Stimulated activated CD8-positive, alpha-beta memory T cell treated with anti-CD3 and anti-CD28 coated beads, Interleukin-15, amount 100 ng/mL, for 24 hours (primary cell): ENCODE measurements around the gene PDZD2.
"Not testable (repeated sequence)": the region's sequence is repeated elsewhere in the genome, so short reads cannot be mapped to it uniquely, and the experiment has no call there.

Source experiments
- DNase-seq: peaks from one replicate; pipeline ENCODE4 v3.0.0-alpha.2; 2020; ENCODE audit warnings: low read depth

Gene PDZD2

GRCh38 chr5:31638748-31639418, at the start of gene PDZD2:
Gene PDZD2, plus strand, starts transcription at chr5:31639131.
- peak; percentile 40 for DNase-seq

DNA sequence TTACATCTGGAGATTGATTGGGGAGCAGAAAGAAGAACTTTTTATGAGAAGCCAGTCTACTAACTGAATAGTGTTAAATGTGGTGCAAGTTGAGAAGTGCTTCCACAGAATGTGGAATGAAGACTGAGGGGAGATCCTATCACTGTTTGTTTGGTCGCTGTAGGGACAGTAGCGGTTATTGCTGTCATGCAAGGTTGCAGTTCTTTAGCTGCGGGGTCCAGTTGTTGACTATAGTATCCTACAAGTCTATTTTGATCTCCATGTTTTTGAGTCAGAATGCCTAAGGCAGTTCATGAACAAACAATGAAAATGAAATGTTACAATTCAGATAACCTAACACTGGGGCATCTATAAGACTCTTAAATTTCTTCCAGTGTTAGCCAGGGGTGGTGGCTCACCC, 45.3 kb upstream of the PDZD2 start:
- no peak for DNase-seq

GRCh38 chr5:31596354-31596753, 42.6 kb upstream of the PDZD2 start:
- DNase-seq, result no peak

DNA sequence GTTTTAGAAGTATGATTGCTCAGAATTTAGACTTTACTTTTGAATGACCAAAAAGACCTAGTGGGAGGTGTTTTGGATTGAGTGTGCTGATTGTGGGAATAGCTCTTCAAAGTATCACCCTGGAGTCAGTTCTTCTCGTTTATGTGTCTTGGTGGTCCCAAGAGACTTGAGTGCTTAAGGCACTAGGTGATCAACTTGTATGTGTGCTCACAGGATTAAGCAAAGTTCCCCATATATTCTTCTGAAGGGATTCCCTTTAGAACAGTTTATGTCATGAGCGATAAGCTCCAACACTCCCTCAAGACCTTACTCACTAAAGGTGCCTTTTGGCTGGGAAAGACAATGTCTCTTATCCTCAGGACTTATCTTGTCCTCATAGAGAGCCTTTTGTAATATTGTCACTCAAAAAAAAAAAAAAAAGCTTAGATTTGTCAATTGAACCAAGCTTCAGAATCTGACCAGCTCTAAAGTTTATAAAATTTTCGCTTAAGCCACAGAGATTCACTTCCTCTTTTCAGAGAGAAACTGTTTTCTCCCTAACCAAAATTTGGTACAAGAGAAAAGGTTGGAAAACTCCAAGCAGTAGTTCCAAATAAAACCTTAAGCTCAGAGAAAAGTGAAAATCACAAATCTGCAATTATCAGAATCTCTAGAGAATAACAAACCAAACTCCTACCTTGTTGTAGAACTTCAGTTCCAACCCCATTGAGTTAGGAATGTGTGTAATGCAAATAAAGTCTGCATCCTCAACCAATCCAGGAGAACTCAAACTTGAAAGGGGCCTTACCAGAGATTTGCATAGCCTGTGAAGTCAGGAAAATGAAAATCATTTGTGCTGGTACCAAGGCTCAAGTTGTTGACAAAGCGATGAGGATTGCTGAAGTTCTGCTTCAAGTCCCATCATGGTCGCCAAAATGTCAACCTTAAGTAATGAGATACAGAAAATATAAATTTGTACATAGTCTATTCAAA, 40.0 kb upstream of the PDZD2 start:
- no peak for DNase-seq

DNA sequence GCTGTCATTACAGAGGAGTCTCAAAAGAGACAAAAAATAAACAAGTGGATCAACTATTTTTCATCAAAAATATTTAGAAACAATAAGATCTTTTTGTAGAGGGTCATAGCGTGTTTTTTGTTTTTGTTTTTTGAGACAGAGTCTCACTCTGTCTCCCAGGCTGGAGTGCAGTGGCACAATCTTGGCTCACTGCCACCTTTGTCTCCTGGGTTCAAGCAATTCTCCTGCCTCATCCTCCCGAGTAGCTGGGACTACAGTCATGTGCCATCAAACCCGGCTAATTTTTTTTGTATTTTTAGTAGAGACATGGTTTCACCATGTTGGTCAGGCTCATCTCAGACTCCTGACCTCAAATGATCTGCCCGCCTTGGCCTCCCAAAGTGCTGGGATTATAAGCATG, 36.6 kb upstream of the PDZD2 start:
- not testable (repeated sequence) for DNase-seq

DNA sequence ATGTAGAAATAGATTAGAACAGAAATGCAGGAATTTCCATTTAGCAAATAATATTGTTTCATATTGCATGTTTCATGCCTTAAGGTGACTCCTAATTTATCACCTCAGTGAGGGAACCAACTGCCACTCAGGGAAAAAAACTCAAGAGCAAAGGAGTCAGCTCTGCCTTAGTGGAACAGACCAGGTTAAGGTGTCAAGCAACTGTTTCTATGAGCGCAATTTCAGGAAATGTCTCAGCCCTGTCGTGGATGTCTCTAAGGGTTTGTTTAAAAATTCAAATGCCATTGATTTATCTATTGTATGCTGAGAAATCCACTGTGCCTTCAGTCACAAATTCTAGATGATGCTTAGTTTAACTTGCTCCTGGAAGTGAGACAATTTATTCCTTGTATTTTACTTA, 34.7 kb upstream of the PDZD2 start:
- DNase-seq, result no peak

- DNase-seq, result no peak
These were observed 34.3 kb upstream of the PDZD2 start for GRCh38 chr5:31604644-31605043.

DNA sequence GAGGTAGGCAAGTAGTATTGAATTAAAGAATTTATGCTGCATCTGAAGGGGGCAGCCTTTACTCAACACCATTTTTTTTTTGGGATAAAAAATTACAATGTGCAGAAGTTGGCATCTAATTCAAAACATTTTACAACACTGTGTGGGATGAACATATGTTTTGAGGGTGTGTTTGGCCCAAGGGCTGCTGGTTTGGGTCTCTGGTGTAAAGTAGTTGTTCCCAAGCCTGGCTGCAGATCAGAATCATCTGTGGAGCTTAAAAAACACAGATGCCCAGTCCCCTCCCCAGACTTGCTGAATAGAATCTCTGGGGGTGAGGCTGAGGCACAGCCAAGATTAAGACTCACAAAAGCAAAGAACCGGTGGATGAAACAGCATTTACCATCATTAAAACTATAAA, 33.0 kb upstream of the PDZD2 start:
- DNase-seq, result no peak

GRCh38 chr5:31607546-31607945, 31.4 kb upstream of the PDZD2 start:
- DNase-seq, result no peak

GRCh38 chr5:31611002-31611401, 27.9 kb upstream of the PDZD2 start:
- no peak for DNase-seq

GRCh38 chr5:31613651-31614050, 25.3 kb upstream of the PDZD2 start:
- no peak for DNase-seq

DNA sequence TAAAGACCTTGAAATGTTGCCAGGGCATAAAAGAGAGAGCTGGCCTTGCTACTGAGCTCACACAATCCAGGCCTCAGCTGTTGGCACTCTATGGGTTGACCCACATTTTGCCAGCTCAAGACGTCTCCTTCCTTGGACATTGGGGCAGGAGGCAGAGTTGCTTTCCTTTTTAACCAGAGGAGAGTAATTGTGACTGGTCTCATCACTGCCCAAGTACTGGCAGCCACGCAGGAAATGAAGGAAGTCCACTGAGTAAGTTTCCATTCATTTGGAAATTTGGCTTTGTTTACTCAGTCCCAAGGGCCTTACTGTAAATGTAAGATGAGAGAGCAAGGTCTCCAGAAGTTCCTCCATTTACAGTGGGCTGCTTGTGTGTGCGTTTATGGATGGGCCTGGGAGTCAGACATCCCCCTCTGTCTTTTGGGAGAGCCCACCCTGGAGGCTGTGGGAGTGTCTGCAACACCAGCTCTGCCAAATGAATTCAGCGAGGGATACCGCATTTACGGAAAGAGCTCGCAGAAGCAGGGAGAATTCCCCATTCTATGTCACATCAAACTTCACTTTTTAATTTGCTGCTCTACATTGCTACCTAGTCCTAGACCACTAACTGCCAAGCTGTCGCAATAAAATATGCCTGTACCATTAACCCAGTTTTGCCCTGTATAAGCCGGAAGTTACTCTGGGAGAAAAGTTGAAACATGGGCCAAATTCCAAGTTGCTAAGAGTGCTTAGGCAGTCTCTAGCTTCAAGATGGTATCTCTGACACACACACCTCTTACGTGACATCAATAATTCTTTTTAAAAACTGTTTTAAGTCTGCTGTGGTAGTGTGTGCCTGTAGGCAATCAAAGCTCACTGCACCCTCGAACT, 24.5 kb upstream of the PDZD2 start:
- DNase-seq, result no peak

DNA sequence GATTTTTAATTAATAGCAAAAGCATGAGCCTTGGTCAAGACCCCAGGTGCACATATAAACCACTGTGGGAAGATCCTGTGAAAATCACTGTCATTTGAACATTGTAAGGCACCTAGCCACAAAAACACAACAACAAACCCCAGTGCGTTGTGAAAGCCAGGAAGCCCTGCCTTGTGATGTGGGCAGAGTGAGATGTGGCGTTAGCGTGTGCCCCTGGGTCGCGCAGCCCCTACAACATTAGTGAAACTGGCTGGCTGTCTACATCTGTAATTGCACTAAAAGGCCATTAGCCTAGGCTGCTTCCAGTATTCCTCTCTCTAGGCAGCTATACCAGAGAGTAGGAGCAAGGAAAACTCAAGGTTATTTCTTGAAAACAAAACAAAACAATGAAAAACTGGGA, 21.1 kb upstream of the PDZD2 start:
- DNase-seq, result no peak

DNA sequence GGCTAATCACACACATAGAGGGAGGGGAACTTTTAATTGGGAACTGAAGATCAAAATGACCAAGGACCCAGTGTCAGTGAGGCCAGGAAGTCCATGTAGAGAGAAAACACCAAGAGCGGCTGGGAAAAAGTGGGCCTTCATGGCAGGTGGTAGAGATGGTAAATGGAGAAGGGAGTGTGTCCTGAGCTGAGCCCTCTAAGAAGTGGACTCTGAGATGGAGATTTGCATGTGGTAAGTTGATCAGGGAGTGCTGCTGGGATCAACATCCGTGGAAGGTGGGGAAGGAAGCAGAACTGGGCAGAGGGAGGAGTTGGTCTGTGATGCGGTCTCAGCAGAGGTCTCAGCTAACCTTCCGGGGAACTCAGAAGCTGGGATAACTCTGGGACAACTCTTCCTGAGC, 18.9 kb upstream of the PDZD2 start:
- DNase-seq, result no peak

DNA sequence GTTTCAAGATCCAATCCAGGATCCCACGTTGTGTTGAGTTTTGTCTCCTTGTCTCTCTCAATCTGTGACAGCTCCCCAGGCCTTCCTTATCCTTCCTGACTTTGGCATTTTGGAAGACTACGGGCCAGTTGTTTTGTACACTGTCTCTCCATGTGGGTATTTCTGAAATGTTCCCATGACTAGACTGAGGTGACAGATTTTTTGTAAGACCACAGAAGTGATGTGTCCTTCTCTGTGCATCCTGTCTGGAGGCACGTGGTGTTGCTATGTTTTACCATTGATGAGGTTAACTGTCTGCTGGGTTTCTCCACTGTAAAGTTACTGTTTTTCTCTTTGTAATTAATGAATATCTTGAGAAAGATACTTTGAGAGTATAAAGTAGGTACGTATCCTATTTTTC, 15.7 kb upstream of the PDZD2 start:
- DNase-seq, result no peak

DNA sequence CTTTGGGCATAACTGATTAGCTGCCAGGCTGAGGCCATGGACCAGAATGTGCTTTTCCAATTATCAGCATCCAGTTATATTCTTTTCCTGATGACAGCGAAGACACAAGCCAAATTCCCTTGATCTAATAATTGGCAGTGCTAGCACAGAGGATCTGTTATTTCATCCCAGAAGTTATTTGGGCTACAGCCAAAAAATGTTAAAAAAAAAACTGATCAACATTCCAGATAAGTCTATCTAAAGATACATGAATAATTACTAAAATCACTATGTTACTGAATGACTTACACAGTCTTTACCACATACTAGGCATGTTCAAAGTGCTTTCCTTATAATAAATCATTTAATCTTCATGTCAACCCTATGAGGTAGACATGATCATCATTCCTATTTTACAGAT, 13.5 kb upstream of the PDZD2 start:
- DNase-seq, result no peak

- no peak for DNase-seq
These were observed 12.8 kb upstream of the PDZD2 start for GRCh38 chr5:31626156-31626555.

DNA sequence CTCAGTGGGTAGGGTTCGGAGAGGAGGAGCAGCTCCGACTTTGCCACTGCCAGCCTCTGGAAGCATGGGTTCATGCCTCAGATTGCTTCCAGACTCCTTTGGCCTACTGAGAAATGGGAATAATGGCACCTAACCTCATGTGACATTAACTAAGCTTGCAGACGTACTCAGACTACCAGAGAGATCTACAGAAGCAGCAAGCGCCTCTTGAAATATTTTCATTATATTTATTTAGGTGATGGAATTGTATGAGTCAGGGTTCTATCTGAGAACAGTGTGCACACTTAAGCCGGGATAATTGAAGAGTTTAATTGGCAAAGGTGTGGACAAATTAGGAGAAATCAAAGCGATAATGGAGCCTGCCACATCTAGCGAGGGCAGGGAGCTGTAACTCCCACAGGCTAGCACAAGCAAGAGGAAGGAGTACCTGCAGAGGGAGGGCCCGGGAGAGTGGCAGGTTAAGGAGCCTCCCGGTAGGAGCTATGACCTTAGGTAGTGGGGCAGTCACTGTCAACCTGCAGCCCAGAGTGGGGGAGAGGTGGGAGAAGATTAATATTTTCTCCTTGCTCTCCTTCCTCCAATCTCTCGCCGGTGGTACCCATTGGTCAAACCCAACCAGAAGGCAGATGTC, 12.2 kb upstream of the PDZD2 start:
- DNase-seq, result no peak

DNA sequence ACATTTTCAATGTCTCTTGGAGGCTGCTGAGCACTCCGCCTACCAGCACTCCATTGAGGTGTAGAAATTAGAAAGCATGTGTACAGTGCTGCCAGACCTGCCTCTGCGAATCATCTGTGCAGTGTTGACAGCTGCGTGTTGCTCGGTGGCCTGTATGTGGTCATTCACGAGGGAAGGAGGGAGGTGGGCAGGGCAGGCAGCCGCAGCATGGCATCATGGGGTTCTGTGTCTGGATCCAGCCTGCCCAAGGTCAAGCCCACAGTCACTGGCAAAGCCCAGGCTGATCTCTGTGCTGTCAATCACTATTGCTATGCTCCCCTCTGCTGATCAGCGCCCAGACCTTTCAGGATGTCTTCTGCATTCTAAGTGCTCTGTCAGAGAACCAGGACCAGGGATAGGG, 8.0 kb upstream of the PDZD2 start:
- no peak for DNase-seq

- no peak for DNase-seq
These were observed 6.5 kb upstream of the PDZD2 start for GRCh38 chr5:31632460-31632859.

DNA sequence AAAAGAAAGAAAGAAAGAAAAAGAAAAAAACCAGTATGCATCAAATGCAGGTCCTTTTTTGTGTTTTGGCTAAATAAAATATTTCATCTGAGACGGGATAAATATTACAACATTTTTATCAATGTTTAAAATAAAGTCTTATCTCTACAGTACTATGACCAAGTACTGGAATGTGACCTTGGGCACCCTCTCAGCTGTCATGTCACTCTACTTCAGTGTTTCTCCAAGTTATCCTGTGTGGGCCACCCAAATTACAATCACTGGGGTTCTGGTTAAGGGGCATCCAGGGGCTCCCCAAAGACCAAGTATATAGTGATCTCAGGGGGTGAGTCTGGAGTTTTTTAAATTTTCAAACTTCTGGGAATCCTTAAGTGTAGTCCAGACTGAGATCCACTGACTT, 3.5 kb upstream of the PDZD2 start:
- no peak for DNase-seq

- DNase-seq, result no peak
These were observed 1.1 kb upstream of the PDZD2 start for GRCh38 chr5:31637851-31638250.
